ENCODE measurements around the gene TRERF1.
"Not testable (repeated sequence)": the region's sequence is repeated elsewhere in the genome, so short reads cannot be mapped to it uniquely, and the experiment has no call there.

Gene TRERF1

GRCh38 chr6:42236682-42237473 is 214.8 kb downstream of the TRERF1 start:
- DNase-seq = no peak

GRCh38 chr6:42236030-42236429 is 215.7 kb downstream of the TRERF1 start:
- no peak for DNase-seq

GRCh38 chr6:42232035-42232434 is 219.7 kb downstream of the TRERF1 start:
- DNase-seq = no peak

GRCh38 chr6:42230345-42231321 is 221.1 kb downstream of the TRERF1 start:
- no peak for DNase-seq

GRCh38 chr6:42229506-42230119 is 222.1 kb downstream of the TRERF1 start:
- DNase-seq = no peak

GRCh38 chr6:42228305-42228704 is 223.4 kb downstream of the TRERF1 start:
- DNase-seq = no peak

GRCh38 chr6:42227173-42227850 is 224.4 kb downstream of the TRERF1 start:
- DNase-seq = no peak

GRCh38 chr6:42226645-42227143 is 225.0 kb downstream of the TRERF1 start:
- no peak for DNase-seq

- DNase-seq = no peak
These were observed 225.5 kb downstream of the TRERF1 start for GRCh38 chr6:42226161-42226611.

GRCh38 chr6:42225419-42225818 is 226.3 kb downstream of the TRERF1 start:
- no peak for DNase-seq

- DNase-seq = no peak
These were observed 226.7 kb downstream of the TRERF1 start for GRCh38 chr6:42225029-42225339.

GRCh38 chr6:42224222-42225028 is 227.3 kb downstream of the TRERF1 start:
- peak; percentile 11 for DNase-seq

- no peak for DNase-seq
These were observed 229.3 kb downstream of the TRERF1 start for GRCh38 chr6:42222448-42222847.

GRCh38 chr6:42221546-42221945 is 230.2 kb downstream of the TRERF1 start:
- DNase-seq = no peak

GRCh38 chr6:42220807-42221206 is 230.9 kb downstream of the TRERF1 start:
- DNase-seq = no peak

- DNase-seq = peak; percentile 94
These were observed 234.0 kb downstream of the TRERF1 start, which contains the start of gene MRPS10 for GRCh38 chr6:42217519-42218367. TSS of gene MRPS10 (minus strand) at chr6:42217861. CDS start at chr6:42217849, 12 bp downstream.

GRCh38 chr6:42217157-42217518 is 234.6 kb downstream of the TRERF1 start:
- no peak for DNase-seq

- DNase-seq = not testable (repeated sequence)
These were observed 235.2 kb downstream of the TRERF1 start for GRCh38 chr6:42216495-42216894.

- no peak for DNase-seq
These were observed 239.3 kb downstream of the TRERF1 start for GRCh38 chr6:42212442-42212841.

GRCh38 chr6:42211726-42212125 is 240.0 kb downstream of the TRERF1 start:
- DNase-seq = no peak

GRCh38 chr6:42210551-42210950 is 241.2 kb downstream of the TRERF1 start:
- DNase-seq = no peak
